ENCODE data around the gene MECR.
"Not testable (repeated sequence)": the region's sequence is repeated elsewhere in the genome, so short reads cannot be mapped to it uniquely, and the experiment has no call there.

Gene MECR

DNA sequence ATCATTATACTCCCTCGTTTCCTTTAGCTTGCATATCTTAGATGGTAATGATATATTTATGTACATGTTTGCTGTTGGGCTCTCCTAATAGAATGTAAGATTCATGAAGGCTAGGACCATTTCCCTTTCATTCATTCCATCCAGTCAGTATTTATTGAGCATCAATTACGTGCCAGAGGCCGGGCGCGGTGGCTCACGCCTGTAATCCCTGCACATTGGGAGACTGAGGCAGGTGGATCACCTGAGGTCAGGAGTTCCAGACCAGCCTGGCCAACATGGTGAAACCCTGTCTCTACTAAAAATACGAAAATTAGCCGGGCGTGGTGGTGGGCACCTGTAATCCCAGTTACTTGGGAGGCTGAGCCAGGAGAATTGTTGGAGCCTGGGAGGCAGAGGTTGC, 4.1 kb upstream of the MECR start:
- DNase-seq, result not testable (repeated sequence)

DNA sequence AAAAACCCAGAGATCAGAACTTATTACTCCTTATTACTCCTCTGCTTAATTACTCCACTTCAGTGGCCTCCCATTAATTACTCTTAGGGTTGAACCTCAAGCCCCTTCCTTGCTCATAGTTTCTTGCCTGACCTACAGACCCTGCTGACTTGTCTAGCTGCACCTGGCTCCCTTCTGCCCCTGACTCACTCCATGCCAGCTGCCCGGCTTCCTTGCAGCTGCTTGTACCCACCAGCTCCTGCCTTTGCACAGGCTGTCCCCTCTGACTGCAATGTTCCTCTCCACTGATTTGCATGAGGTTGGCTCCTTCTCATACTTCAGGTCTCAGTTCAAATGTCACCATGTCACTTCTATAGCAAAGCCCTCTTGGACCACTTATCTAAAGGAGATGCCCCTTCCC, 3.7 kb upstream of the MECR start:
- no peak for DNase-seq

DNA sequence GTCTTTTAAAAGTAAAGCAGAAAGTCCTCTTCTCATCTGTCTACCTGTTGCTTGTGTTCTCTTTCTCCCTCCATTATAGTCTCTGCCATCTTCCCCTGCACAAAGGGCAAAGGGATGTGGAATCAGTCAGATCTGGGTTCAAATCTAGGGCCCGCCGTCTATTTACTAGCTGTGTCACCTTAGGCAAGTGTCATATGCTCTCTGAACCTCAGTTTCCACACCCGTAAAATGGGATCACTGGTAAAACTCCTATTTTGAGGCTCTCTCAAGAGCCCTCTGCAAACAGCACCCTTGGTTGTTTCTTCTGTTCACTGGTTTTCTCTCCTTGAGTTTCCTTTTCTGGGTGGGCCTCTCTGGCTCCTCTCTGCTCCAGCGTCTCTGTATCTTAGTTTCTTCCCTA, 3.0 kb upstream of the MECR start:
- no peak for DNase-seq

DNA sequence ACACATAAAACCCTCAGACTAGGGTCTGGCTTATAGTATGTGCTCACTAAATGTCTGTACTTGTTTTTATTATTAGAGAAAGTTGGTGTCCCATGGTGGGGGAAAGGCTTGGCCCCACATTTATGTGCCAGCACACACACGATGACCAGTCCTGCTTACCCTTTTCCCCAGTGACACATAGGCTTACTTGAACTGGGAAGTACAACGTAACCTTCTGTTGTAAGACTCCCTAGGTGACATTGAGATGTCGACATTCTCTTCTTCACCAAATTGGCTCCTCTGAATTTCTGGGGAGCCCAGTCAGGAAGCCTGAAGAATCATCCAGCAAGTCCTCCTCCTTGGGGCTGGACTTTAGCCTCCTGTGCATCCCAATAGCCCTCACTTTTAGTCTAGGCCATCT, 1.7 kb upstream of the MECR start:
- DNase-seq, result no peak

DNA sequence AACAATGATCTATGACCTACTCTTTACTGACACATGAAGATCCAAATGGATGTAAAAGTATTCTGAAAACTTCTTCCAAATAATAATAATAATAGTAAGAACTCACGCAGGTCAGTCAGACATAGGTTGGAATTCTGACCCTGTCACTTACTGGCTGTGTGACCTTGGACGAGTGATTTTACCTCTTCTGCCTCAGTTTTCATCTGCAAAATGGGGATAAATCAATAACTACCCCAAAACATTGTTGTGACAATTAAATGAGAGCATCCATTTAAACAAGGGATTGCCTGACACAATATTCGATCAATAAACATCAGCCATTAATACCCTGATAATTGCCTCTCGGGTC, 556 bp downstream of the MECR start:
- no peak for DNase-seq

DNA sequence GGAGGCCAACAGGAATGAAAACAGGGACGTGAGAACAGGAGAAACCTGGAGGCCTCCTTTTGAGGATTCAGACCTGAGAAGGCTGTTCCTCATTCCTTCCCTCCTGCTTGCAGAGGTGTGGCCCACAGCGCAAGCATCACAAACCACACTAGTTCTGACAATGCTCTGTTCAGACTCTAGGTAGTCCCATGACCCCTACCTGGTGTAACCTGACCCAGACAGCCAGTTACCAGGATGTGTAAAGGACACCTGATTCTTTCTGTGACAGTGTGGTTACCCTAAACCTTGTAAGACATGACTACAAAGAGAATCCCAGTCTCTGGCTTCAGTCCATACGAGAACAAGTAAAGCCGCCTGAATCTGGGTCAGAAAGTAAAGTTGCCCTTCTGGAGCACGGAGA, 3.2 kb downstream of the MECR start:
- DNase-seq, result no peak

DNA sequence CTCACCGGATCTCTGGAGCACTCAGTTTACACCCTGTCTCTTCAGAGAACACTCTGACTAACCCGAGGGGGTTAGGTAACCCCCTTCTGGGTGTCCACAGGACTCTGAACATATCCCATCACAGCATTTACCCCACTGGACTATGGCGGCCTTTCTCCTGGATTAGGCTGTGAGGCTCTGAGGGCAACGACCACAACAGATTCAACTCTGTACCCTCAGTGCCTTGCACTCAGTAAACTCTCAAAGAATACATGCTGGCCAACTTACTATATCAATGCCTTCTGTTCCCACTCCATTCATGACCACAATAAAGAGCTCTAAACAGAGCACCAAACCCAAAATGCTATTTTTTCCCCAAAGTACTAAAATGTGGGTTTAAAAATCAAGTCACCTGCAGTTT, 5.4 kb downstream of the MECR start:
- no peak for DNase-seq

DNA sequence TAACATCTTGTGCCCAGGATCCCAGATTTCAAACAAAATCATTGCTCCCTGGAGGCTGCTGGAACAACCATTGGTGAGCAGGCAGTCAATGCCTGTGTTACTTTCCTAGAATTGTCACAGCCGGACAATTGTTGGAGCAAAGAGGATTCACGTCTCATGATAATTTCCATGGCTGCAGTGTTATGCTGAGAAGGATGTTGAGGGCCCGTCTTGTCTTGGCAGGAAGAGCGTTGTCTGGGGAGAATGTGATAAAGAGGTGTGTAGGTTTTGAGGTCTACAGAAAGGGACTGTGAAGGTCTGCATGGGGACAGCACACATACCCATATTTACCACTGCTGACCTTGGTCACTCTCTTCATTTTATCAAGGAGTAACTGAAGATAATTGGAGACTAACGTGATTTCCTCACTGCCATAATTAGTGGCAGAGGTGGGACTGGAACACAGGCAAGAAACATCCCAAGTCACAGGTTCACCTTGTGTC, 6.3 kb downstream of the MECR start:
- DNase-seq, result no peak

DNA sequence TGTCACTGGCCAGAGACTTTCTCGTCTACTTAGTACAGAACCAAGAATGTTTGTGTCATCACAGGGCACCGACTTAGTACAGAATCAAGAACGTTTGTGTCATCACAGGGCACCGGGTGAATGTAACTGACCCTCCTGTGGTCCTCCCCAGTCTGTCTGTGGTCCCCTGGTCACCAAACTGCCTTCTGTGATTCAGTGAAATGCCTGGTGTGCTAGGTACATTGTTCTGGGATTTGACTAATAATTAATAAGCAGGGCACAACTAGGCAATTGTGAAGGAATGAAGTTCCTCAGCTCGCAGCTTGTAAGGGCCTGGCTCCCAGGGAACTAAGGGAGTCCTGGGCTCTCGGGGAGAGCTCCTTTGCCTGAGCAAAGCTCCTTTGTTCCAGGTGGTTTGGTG, 7.2 kb downstream of the MECR start:
- no peak for DNase-seq

DNA sequence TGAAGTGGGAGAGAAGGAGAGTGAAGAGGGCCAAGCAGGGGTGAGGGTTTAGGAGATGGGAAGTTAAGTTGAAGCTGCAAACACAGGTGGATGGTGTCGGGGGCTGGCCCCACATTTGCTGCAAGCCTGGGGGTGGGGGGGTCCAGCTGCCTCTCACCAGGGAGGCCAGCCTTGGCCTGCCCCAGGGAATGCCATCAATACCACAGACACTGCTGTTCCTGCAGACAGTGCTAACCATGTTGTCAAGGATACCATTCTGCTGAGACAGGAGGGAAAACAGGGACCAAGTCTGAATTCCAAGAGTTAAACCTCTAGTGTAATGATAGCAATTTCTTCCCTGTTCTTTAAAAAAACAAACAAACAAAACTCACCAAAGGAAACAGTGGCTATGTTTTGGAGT, 8.0 kb downstream of the MECR start:
- DNase-seq, result no peak

DNA sequence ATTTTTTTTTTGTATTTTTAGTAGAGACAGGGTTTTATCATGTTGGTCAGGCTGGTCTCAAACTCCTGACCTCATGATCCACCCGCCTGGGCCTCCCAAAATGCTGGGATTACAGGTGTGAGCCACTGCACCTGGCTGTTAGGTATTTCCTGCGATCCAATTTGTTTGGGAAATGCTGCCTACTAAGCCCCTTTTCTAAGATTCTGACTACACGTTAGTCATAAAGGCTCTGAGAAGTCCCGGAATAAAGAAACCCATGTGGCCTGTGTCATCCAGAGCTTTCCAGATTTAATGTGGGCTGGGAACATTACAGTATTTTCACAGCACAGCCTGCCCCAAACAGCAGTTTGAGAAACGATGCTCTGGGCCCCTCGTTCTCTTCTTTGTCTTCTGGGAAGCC, 8.5 kb downstream of the MECR start:
- DNase-seq, result not testable (repeated sequence)

DNA sequence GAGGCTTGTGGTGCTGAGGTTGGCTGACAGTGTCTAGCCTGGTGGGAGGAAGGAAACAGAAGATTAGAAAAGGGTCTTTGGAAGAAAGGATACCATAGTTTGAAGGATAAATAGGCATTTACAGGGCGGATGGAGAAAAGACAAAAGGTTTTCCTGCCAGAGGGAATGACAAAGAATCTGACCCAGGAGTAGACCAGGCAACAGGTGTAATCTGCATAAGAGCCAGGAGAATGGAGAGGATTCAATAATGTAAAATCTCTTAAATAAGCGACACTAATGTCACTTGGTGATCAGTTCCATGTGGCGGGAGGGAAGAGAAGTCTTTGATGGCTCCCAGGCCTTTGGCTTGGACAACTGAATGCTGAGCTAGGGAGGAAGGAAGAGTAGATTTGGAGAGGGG, 9.4 kb downstream of the MECR start:
- no peak for DNase-seq

DNA sequence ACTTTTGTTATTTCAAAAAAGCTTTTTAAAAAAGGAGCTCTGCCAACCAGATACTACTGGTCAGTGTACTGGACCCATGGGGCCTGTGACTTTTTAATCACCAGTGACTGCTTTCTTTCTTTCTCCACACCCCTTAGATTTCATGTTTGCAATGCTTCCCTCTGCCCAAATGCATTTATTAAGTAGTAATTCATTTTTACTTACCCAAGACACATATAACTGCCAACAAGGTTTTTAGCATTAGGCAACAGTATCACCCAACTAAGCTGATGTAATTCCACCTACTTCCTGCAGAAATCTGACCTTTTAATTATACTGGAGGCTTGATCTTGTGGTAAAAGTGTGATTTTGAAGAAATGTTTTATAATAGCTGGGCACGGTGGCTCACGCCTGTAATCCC, 12.5 kb downstream of the MECR start:
- no peak for DNase-seq

DNA sequence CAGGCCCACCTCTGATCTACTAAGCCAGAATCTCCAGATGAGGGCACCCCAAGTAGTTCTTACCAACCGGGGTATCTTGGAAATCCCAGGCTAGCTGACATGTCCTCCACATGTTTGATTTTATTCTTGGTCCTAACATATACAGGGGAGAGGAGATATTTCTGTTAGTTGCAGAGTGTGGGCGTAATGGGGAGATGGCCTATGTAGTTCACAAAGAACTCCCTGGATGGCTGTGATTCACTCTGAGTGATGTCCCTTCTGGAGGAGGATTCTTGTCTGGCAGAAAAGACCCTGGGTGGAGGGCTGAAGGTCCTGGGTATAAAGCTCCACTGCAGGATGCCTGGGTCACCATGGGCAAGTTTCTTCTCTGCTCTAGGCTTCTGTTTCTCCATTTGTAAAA, 13.1 kb downstream of the MECR start:
- no peak for DNase-seq

DNA sequence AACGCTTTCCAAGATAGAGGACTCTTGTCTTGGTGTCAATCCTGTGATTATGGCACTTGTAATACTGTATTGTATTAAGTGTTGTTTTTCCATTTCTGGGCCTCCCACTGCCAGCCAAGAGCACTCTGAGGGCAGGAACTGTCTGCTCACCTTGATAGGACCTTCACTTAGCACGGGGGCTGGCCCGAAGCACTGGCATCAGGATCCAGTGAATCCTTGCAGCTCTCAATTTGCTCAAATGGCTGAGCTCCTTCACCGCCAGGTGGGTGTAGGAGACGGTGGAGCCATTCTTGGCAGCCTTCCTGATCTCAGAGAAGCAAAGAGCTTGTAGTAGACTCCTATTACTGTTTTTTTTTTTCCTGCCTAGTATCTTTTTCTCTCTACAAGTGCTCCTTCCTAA, 17.7 kb downstream of the MECR start:
- no peak for DNase-seq

DNA sequence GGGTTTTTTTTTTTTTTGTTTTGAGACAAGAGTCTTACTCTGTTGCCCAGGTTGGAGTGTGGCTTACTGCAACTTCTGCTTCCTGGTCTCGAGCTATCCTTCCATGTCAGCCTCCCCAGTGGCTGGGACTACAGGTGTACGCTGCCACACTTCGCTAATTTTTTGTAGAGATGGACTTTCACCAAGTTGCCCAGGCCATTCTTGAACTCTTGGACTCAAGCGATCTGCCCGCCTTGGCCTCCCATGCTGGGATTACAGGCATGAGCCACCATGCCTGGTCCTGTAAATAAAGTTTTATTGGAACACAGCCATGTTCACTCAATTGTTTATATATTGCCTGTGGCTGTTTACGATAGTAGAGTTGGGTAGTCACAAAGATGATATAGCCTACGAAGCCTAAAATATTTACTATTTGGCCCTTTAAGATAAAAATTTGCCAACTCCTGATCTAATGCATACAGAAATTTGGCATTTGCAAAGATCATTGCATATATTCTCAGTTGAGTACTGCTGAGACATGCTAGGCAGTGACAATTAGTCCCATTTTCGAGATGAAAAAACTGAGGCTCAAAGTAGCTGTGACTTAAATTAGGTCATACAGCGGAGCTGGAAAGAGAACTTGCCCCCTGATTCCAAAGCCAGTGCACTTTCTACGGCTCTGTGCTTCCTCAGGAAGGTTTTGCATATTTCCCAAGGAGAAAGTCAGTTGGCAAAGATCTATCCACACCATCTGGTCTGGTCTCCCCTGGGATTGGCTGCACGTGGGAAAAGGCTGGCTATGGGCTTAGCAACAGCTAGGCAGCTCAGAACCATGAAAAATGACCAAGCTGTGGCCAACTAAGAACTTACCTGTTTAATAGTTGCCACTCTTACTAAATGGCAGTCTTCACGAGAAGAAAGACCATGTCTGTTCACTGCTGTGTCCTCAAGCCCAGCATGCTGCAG, 19.4 kb downstream of the MECR start:
- DNase-seq, result no peak

DNA sequence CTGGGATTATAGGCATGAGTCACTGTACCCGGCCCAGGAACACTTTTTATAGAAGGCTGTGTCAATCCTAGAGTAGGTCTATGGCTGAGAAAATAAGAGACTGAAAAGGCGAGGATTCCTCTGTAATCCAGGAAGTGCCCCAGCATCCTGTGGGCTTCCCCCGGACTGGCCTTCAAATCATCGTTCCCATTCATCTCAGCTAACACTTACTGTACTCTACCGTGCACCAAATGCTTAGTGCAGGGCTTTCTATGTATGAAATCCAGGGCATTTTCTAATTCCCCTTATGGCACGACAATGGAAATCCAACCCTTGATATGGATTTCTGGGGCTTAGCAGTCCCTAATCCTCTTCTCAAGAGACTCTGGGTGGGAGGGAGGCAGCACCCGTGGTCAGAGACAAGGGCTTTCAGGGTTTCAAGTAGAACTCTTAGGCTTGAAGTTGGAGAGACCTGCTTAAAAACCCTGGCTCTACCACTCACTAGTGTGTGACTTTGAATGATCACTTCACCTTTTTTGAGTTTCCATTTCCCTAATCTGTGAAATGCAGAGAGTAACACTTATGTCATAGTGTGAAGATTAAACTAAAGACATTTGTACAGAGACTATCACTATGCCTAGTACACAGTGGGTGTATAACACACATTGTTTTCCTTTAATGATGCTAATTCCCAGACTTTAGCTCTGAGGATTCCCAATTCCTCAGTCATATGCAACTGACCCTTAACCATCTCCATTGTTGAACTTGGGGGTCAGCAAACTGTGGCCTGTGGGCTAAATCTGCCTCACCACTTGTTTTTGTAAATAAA, 20.3 kb downstream of the MECR start:
- DNase-seq, result no peak

DNA sequence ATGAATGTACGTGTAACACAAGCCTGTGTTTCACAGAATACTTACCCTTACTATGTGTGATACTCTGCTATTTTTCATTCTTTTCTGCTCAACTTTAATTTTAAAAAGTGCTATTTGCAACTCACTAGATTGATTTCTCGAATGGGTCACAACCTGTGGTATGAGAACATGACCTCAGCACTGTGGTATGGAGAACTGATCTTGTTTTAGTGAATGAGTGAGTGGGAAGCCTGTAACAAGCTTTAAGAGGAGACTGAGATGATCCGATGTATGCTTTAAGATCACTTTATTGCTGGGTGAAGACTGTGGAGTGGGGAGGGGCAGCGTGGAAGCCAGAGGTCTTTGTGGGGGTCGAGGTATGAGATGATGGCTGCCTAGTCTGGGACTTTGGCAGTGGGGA, 21.6 kb downstream of the MECR start:
- DNase-seq, result no peak

DNA sequence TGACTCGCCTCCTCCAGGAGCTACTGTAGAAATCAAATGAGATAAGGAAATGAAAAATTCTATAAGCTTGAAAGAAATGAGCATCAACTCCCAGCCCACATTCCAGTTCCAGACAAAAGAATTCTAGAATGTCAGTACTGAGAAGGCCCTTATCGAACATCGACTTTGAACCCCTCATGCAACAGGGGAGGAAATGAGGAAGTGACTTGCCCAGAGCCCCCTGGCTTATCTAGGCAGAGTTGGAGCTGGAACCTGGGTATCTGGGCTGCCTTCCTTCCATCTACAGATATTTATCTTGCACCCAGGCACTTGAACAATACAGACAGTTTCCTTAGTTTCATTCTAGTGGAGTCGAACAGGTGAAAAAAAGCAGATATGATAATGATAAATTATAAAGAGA, 22.3 kb downstream of the MECR start:
- no peak for DNase-seq

DNA sequence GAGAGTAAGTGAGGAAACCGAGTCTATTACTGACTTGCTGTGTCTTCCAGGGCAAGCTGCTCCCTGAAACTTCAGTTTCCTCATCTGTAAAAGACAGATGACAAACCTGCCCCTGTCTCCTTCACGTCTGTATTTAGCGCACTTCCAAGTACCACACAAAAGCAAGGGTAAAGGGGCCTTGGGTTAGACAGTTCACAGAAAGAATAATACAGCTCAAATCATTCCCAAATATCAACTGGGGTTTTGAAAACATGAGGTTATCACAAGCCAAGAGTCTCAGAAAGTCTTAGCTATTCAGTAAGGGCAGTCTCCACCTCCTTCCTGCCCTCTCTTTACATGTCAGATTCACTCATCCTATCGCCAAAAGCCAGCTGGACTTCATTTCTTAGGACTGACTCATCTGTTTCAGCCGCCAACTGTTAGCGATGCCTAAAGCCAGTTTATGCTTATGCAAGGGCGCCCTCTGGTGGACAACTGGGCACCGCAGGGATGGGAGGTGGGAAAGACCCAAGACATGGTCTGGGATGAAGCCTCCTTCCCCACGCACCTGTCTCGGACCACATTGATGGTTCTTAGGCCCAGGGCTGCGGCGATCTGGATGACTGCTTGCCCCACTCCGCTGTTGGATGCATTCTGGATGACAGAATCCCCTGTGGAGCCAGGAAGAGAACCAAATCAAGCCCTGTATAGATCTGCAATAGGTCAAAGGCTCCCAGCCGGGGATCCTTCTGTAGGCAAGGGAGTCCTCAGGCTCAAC, 28.0 kb downstream of the MECR start:
- peak; percentile 94 to 98 for DNase-seq

DNA sequence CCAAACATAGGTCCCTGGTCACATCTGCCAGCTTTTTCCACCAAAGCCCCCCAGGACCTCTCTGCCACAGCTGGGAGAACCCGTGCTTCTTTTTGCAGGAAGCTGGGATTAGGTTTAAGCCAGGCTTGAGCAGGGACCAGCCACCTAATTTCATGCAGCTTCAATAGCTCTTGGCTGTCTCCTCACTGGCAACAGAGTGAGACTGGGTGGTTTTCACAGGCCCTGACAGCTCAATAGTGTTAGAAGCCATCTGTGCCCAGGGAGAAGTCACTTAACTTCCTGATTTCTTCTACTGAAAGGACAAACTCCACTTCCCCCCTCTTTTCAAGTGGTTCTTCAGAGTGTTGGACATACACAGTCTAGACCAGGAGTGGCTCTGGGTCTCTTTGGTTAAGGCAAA, 28.7 kb downstream of the MECR start:
- DNase-seq, result no peak

DNA sequence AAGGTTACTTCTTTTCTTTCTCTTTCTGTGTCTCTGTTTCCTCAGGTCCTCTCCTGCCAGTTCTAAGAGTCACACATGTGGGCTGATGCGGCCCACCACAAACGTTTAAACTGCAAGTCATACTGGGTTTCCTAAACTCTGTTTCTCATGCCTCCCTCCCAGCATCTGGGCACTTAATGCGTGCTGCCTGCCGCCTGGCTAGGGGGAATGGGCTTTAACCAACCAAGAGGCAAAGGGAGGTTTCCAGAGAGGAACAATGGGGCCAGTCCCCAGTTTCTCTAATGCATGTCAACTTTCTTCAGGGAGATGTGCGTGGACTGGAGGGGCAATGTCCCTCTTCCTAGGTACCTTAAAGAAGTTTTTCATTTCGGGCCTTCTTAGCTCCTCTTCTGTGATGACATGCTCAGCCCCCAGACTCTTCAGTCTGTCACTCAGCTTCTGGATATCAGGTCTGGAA, 29.1 kb downstream of the MECR start:
- peak; percentile 25 to 32 for DNase-seq

DNA sequence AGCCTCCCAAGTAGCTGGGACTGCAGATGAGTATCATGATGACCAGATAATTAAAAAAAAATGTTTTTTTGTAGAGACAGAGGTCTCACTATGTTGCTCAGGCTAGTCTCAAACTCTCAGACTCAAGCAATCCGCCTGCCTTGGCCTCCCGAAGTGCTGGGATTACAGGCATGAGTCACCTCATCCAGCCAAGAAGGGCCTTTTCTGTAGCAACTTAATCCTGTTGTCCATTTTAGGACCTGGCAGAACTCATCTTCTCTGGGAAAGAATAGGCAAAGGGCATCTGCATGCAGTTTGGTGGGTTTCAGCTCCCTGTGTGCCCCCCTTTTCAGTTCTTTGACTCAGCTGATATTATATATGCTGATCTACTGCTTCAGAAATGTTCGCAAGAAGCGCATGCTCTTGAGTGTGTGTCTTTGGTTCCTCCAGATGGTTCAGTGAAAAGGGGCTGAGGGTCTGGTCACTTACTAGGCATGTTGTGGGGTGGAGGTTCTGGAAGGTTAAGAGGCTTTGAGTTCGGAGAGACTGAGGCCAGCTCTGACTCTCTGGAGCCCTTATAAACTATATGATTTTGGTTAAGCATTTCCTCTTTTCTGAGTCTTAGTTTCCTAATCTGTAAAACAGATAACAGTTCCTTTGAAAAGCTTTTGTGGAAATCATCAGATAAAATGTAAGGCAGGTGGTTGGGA, 29.7 kb downstream of the MECR start:
- no peak for DNase-seq

All from activated T-cell treated with anti-CD3 and anti-CD28 coated beads, Interleukin-2, amount 50 U/mL, for 48 hours (primary cell).